HFF-Myc (cell line): ENCODE data around the gene SNCAIP.

Experiments
- DNase-seq: peaks from one replicate; pipeline ENCODE4 v3.0.0-alpha.2; 2011; ENCODE audit warnings: low read depth; ENCODE audit errors: extremely low read depth
- H3K4me3 ChIP-seq: replicated peaks from 2 replicates; pipeline ENCODE4 v1.5.1; 2011; ENCODE audit warnings: low read depth, mild to moderate bottlenecking, control low read depth, low read length
- CTCF ChIP-seq: IDR thresholded peaks from 2 replicates; pipeline ENCODE4 v1.5.1; 2012; ENCODE audit warnings: mild to moderate bottlenecking, low read depth, low read length, control low read depth; ENCODE audit errors: missing control alignments

Gene SNCAIP

GRCh38 chr5:122507045-122507444, 195.0 kb downstream of the SNCAIP start:
- TF ChIP-seq CTCF = no peak
- no peak for DNase-seq
- H3K4me3 ChIP-seq = no peak overlapping the region

- DNase-seq = no peak
- no peak for TF ChIP-seq CTCF
- no peak overlapping the region for H3K4me3 ChIP-seq
Measured at GRCh38 chr5:122507581-122507980, 195.5 kb downstream of the SNCAIP start.

- no peak for TF ChIP-seq CTCF
- H3K4me3 ChIP-seq = no peak overlapping the region
- DNase-seq = no peak
Measured at GRCh38 chr5:122508623-122509022, 196.6 kb downstream of the SNCAIP start.
